Epithelial cell of proximal tubule (primary cell): Measurements from ENCODE around the gene SPPL3. TPM values are rescaled to one million over a fixed set of nuclear protein-coding genes. Genes with fewer than 3 reads are reported as not detected.

ENCODE experiments used
- DNase-seq: peaks from one replicate; pipeline ENCODE4 v3.0.0-alpha.2; 2011; ENCODE audit warnings: low read depth
- H3K4me3 ChIP-seq: 2 replicates; pipeline ENCODE4 v1.5.1; 2011; ENCODE audit warnings: low read depth, mild to moderate bottlenecking, low read length
- CTCF ChIP-seq: conservative IDR thresholded peaks from 2 replicates; pipeline ENCODE4 v1.5.1; 2012; ENCODE audit warnings: low read depth, mild to moderate bottlenecking, low read length
- total RNA-seq: library from RNA; depleted of rRNA; stranded (reverse); fragments of >200 nt; gene quantifications from 2 replicates; pipeline ENCODE4 v1.2.3, GENCODE V29; 2015

Gene SPPL3
- total RNA-seq, 1 donor from 2014 or later, result 8.6 TPM

GRCh38 chr12:120814903-120815429 lies 89.2 kb downstream of the SPPL3 start:
- DNase-seq, result no peak
- no peak for TF ChIP-seq CTCF
- H3K4me3 ChIP-seq, result no peak overlapping the region

- H3K4me3 ChIP-seq, result no peak overlapping the region
- no peak for TF ChIP-seq CTCF
- DNase-seq, result no peak
Measured at GRCh38 chr12:120814203-120814902, 89.8 kb downstream of the SPPL3 start.

- DNase-seq, result no peak
- no peak overlapping the region for H3K4me3 ChIP-seq
- TF ChIP-seq CTCF, result no peak
Measured at GRCh38 chr12:120813588-120814153, 90.5 kb downstream of the SPPL3 start.

- no peak for TF ChIP-seq CTCF
- no peak overlapping the region for H3K4me3 ChIP-seq
- DNase-seq, result no peak
Measured at GRCh38 chr12:120810021-120810420, 94.1 kb downstream of the SPPL3 start.

GRCh38 chr12:120804428-120804827 lies 99.7 kb downstream of the SPPL3 start:
- H3K4me3 ChIP-seq, result no peak overlapping the region
- DNase-seq, result no peak
- no peak for TF ChIP-seq CTCF

GRCh38 chr12:120801146-120801545 lies 103.0 kb downstream of the SPPL3 start:
- TF ChIP-seq CTCF, result no peak
- DNase-seq, result no peak
- no peak overlapping the region for H3K4me3 ChIP-seq

- H3K4me3 ChIP-seq, result no peak overlapping the region
- no peak for TF ChIP-seq CTCF
- no peak for DNase-seq
Measured at GRCh38 chr12:120800665-120801064, 103.5 kb downstream of the SPPL3 start.
